UCSD-AML1 (cell line): ENCODE measurements around the gene AP1G2.
"Not testable (repeated sequence)": the region's sequence is repeated elsewhere in the genome, so short reads cannot be mapped to it uniquely, and the experiment has no call there.

Experiments used
- DNase-seq: peaks from one replicate; lab custom pipeline; 2025; ENCODE audit not compliant: unreplicated experiment; lab: John Stamatoyannopoulos, UW

Gene AP1G2

GRCh38 chr14:23600806-23601205 lies 33.2 kb upstream of the AP1G2 start:
- no peak for DNase-seq

GRCh38 chr14:23600322-23600707 lies 32.7 kb upstream of the AP1G2 start:
- DNase-seq: no peak

GRCh38 chr14:23594191-23594590 lies 26.6 kb upstream of the AP1G2 start:
- not testable (repeated sequence) for DNase-seq

- no peak for DNase-seq
Measured at GRCh38 chr14:23590198-23590597, 22.6 kb upstream of the AP1G2 start.

DNA sequence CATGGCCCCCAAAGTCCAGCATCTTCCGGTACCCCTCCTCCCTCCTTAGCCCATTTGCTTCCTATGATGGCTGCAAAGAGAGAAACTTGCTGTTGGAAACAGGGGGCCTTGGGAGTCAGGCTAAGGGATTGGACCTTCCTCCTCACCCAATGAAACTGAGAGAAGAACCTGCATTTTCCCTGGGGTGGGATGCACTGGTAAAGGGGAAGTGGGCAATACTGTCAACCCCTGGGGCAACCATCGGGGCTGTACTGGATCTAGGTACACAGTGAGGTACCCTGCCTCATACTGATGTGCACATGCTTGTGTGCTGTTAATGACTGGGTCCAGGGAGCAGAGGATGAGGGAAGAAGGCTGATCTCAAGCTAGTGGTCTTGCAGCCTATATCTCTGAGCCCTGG lies 22.0 kb upstream of the AP1G2 start:
- no peak for DNase-seq

DNA sequence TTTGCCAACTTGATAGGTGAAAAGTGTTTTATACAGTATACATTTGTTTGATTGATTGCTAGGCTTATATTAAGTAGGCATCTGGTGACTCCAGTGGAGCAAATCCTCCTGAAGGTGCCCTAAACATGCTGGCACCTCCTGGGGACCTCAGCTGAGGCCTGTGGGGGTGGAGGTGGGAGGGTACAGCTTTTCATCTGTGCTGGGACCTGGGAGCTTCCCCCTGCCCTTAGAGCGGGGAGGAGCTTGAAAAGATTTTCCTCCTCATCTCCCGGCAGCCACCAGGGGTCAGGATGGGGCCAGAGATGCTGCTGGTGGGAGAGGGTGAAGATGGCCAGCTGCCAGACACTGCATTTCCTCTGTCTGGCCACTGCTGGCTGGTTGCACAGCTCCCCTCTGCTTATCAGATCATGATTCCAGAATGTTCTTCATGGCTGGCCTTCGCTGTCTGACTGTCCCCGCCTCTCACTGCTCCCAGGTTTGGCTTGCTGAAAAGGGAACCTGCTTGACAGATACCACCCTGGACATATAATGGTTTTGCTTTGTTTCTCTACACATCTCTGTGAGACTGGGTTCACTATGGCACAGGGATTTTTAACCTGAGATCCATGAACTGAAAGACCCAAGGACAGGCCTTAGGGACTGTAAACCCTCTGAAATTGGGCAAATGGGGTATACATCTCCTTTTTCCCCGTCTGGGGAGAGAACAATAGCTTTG lies 21.4 kb upstream of the AP1G2 start:
- peak; percentile 85 for DNase-seq

DNA sequence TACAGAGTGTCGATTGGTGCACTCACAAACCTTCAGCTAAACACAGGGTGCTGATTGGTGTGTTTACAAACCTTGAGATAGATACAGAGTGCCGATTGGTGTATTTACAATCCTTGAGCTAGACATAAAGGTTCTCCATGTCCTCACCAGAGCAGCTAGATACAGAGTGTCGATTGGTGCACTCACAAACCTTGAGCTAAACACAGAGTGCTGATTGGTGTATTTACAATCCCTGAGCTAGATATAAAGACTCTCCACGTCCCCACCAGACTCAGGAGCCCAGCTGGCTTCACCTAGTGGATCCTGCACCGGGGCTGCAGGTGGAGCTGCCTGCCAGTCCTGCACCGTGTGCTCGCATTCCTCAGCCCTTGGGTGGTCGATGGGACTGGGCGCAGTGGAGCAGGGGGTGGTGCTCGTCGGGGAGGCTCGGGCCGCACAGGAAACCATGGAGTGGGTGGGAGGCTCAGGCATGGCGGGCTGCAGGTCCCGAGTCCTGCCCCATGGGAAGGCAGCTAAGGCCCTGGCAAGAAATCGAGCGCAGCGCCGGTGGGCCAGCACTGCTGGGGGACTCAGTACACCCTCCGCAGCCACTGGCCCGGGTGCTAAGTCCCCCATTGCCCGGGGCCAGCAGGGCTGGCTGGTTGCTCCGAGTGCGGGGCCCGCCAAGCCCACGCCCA lies 17.1 kb upstream of the AP1G2 start:
- not testable (repeated sequence) for DNase-seq

- DNase-seq: not testable (repeated sequence)
Measured at GRCh38 chr14:23583761-23584526, 16.4 kb upstream of the AP1G2 start.

- no peak for DNase-seq
Measured at GRCh38 chr14:23582906-23583760, 15.5 kb upstream of the AP1G2 start.

GRCh38 chr14:23580948-23581281 lies 13.3 kb upstream of the AP1G2 start:
- no peak for DNase-seq

- DNase-seq: no peak
Measured at GRCh38 chr14:23580152-23580926, 12.7 kb upstream of the AP1G2 start.

- no peak for DNase-seq
Measured at GRCh38 chr14:23579739-23580138, 12.1 kb upstream of the AP1G2 start.

- DNase-seq: no peak
Measured at GRCh38 chr14:23579311-23579630, 11.7 kb upstream of the AP1G2 start.

- peak; percentile 38 for DNase-seq
Measured at GRCh38 chr14:23578560-23579310, 11.1 kb upstream of the AP1G2 start, which contains the start of gene JPH4. JPH4 (minus strand) TSS chr14:23578790; CDS start chr14:23577453, 1,337 bp downstream.

- no peak for DNase-seq
Measured at GRCh38 chr14:23577710-23578392, 10.3 kb upstream of the AP1G2 start.

DNA sequence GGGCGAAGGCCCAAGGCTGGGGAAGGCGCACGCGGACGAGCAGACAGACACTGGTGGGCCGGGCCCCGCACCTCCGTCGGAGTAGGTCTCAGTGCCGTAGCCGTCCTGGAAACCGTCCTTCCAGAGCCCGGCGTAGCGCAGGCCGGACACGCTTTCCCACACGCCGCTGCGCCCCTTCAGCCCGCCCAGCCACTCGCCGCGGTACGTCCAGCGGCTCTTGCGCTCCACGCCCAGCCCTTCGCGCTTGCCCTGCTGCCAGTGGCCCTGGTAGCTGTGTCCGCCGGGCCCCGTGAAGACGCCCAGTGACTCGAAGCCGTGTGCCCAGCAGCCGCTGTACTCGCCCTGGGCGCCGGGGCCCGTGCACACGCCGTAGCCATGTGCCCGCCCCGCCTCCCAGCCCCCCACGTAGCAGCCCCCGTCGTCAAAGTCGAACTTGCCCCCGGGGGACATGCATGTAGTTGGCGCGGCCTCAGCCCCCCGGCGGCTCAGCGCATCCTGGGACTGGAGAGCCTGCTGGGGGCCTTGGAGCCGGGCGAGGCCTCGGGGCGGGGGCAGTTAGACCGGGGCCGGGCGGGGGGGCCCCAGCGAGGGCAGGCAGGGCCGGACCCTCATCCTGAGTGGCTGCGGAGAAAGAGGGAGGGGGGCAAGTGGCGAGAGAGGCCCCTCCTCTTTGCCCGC lies 9.6 kb upstream of the AP1G2 start:
- no peak for DNase-seq

- no peak for DNase-seq
Measured at GRCh38 chr14:23573384-23574015, 5.9 kb upstream of the AP1G2 start.

GRCh38 chr14:23572836-23573235 lies 5.2 kb upstream of the AP1G2 start:
- DNase-seq: peak; percentile 76
